H1 (cell line): Measurements from ENCODE around the gene LDLRAP1.

Source experiments
- JUND ChIP-seq: IDR thresholded peaks from 2 replicates; pipeline ENCODE4 v1.6.1; 2011; ENCODE audit warnings: mild to moderate bottlenecking, improper control_type of control experiment, low read length
- POLR2AphosphoS5 ChIP-seq: IDR thresholded peaks from 2 replicates; pipeline ENCODE4 v1.6.1; 2011; ENCODE audit warnings: low read depth, low read length
- RAD21 ChIP-seq, 2 experiments: IDR thresholded peaks in 1 of 2; conservative IDR thresholded peaks in 1 of 2; 2 replicates each; pipeline ENCODE4 v1.6.1; 2011; ENCODE audit warnings: low read depth in 2 of 2, low read length in 2 of 2, improper control_type of control experiment in 1 of 2, inconsistent platforms in 1 of 2, mild to moderate bottlenecking in 1 of 2, moderate library complexity in 1 of 2
- SIRT6 ChIP-seq: IDR thresholded peaks from one replicate; pipeline ENCODE4 v1.7.1; 2012; ENCODE audit warnings: low read length, inconsistent platforms
- TBP ChIP-seq: IDR thresholded peaks from 2 replicates; pipeline ENCODE4 v1.6.1; 2011; ENCODE audit warnings: low read depth, low read length, improper control_type of control experiment
- TF ChIP-seq, protein P1 (sequence below), 3 experiments: IDR thresholded peaks; 1 replicate in 2 of 3; 2 replicates in 1 of 3; pipeline versions ENCODE4 v1.5.1 to v1.6.1; 2011; ENCODE audit warnings: low read length in 3 of 3, mild to moderate bottlenecking in 3 of 3, inconsistent platforms in 2 of 3, low read depth in 1 of 3, moderate library complexity in 1 of 3; ENCODE audit not compliant: insufficient read depth in 1 of 3; ENCODE audit errors: control extremely low read depth in 1 of 3

DNA sequence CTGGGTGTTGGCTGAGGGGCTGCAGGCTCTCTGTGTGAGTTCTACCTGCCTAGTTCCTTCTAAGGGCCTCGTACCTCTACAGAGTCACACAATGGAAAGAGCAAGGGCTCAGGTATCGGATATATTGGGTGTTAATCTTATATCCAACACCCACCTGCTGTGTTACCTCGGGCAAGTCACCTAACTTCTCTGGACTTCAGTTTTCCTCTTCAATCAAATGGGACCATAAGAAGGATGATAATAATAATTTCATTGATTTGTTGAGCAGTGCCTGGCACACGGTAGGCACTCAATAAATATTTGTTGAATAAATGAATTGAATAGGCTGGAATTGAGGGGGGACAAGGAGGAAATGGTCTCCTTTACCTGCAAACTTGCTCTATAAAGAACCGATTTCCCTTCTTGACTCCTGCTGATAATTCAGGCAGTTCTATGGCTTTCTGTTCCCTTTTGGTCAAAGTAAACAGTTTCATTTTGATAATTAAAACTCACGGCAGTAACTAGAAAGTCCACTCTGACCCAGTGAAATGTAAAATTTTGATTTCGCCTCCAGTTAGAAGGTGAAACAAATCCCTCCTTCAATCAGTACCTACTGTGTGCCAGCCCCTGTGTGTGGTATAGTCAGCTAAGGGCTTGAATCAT lies 56.7 kb downstream of the LDLRAP1 start:
- no peak for TF ChIP-seq SIRT6
- TF ChIP-seq RAD21 (IDR thresholded peaks at IDR 0.05 in 1 of 2, conservative IDR thresholded peaks at IDR 0.05 in 1 of 2; ENCODE audit: low read depth in 2 of 2, low read length in 2 of 2), result no peak
- no peak for TF ChIP-seq JUND
- TF ChIP-seq, protein P1, sequence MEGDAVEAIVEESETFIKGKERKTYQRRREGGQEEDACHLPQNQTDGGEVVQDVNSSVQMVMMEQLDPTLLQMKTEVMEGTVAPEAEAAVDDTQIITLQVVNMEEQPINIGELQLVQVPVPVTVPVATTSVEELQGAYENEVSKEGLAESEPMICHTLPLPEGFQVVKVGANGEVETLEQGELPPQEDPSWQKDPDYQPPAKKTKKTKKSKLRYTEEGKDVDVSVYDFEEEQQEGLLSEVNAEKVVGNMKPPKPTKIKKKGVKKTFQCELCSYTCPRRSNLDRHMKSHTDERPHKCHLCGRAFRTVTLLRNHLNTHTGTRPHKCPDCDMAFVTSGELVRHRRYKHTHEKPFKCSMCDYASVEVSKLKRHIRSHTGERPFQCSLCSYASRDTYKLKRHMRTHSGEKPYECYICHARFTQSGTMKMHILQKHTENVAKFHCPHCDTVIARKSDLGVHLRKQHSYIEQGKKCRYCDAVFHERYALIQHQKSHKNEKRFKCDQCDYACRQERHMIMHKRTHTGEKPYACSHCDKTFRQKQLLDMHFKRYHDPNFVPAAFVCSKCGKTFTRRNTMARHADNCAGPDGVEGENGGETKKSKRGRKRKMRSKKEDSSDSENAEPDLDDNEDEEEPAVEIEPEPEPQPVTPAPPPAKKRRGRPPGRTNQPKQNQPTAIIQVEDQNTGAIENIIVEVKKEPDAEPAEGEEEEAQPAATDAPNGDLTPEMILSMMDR (IDR thresholded peaks at IDR 0.05; ENCODE audit: control extremely low read depth in 1 of 3, insufficient read depth in 1 of 3, low read depth in 1 of 3, low read length in 3 of 3), result no peak
- TF ChIP-seq TBP, result no peak
- TF ChIP-seq POLR2AphosphoS5, result no peak
